ENCODE measurements around the gene YBX1.

The YBX1 gene

DNA sequence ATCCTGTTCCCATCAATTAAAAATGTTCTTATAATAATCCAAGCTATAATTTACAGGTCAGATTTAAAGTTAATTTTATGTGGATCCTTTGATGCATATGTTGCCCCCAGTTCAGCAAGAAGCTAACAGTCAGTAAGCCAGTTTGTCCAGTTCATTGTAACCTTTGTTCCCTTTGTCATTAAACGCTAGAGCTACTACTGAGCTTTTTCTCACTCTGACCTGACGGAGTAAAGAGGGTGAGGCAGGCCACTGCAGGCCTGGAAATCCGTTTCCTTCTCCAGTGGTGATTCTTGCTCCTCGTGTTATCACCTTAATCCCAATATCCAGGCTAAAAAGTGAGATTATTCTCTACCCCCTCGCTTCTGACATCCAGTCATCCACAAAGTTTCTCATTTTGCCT is 10.2 kb downstream of the YBX1 start:
- H3K79me2 ChIP-seq (ENCODE audit: insufficient read depth, low read depth) = peaks cover 100% of the 10 kb centered on the region
- no peak overlapping the region for H3K4me3 ChIP-seq (IDR thresholded peaks at IDR 0.05; ENCODE audit: insufficient read depth, low read depth, low read length)
- H3K4me2 ChIP-seq = no peak overlapping the region
- H3K4me1 ChIP-seq (ENCODE audit: low read depth, poor library complexity, severe bottlenecking) = peaks cover 47% of the 10 kb centered on the region
- H3K9ac ChIP-seq = no peak overlapping the region
- TF ChIP-seq CTCF (conservative IDR thresholded peaks at IDR 0.05; ENCODE audit: low read depth, low read length) = no peak
- no peak overlapping the region for H2AFZ ChIP-seq (ENCODE audit: low read depth)
- peaks cover 85% of the 10 kb centered on the region for H4K20me1 ChIP-seq (ENCODE audit: insufficient read depth)
- H3K27ac ChIP-seq = no peak overlapping the region
- H3K36me3 ChIP-seq (ENCODE audit: insufficient read depth) = peaks cover 41% of the 10 kb centered on the region; the same call in 1 of the 2 replicates
- no peaks in the 10 kb centered on the region for H3K27me3 ChIP-seq (ENCODE audit: insufficient read depth, low read depth)

DNA sequence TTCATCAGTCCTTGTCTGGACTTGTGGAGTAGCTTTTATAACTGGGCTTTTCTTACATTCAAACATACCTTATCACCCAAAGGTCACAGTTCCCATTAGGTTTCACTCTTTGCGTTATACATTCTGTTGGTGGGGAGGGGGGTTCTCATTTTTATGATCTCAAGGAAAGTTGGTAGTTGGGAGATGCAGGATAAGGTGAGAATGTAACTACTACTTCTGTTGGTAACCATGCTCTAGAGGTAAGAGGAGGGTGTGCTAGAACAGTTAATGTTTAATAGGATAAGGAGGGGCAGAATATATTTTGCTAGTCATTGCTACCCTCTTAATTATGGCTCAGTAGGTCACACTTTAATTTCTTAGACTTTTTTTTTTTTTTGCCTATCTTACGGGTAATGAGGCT is 10.7 kb downstream of the YBX1 start:
- H3K27ac ChIP-seq = no peak overlapping the region

GRCh38 chr1:42698081-42698813 is 16.0 kb downstream of the YBX1 start:
- H3K79me2 ChIP-seq (ENCODE audit: insufficient read depth, low read depth) = peaks cover 71% of the 10 kb centered on the region
- H4K20me1 ChIP-seq (ENCODE audit: insufficient read depth) = peaks cover 27% of the 10 kb centered on the region
- no peak overlapping the region for H3K27ac ChIP-seq
- no peaks in the 10 kb centered on the region for H3K4me1 ChIP-seq (ENCODE audit: low read depth, poor library complexity, severe bottlenecking)
- TF ChIP-seq CTCF (conservative IDR thresholded peaks at IDR 0.05; ENCODE audit: low read depth, low read length) = no peak
- H3K36me3 ChIP-seq (ENCODE audit: insufficient read depth) = peaks cover 57% of the 10 kb centered on the region; the same call in 1 of the 2 replicates
- no peak overlapping the region for H3K4me3 ChIP-seq (IDR thresholded peaks at IDR 0.05; ENCODE audit: insufficient read depth, low read depth, low read length)
- no peak overlapping the region for H2AFZ ChIP-seq (ENCODE audit: low read depth)
- no peaks in the 10 kb centered on the region for H3K27me3 ChIP-seq (ENCODE audit: insufficient read depth, low read depth)
- no peak overlapping the region for H3K9ac ChIP-seq
- H3K4me2 ChIP-seq = no peak overlapping the region

More for the DNA sequence above, 10.7 kb downstream of the YBX1 start:
- Histone ChIP-seq H3K79me2 (ENCODE audit: insufficient read depth, low read depth) (peaks cover 100% of the 10 kb centered on the region), H3K4me3 (IDR thresholded peaks at IDR 0.05; ENCODE audit: insufficient read depth, low read depth, low read length) (no peak overlapping the region), H3K4me1 (ENCODE audit: low read depth, poor library complexity, severe bottlenecking) (peaks cover 42% of the 10 kb centered on the region), H3K36me3 (ENCODE audit: insufficient read depth) (peaks cover 45% of the 10 kb centered on the region; the same call in 1 of the 2 replicates), H2AFZ (ENCODE audit: low read depth) (no peak overlapping the region), H3K27me3 (ENCODE audit: insufficient read depth, low read depth) (no peaks in the 10 kb centered on the region), H3K9ac (no peak overlapping the region), H3K4me2 (no peak overlapping the region), H4K20me1 (ENCODE audit: insufficient read depth) (peaks cover 80% of the 10 kb centered on the region)
- TF ChIP-seq CTCF (conservative IDR thresholded peaks at IDR 0.05; ENCODE audit: low read depth, low read length) = no peak

DNA sequence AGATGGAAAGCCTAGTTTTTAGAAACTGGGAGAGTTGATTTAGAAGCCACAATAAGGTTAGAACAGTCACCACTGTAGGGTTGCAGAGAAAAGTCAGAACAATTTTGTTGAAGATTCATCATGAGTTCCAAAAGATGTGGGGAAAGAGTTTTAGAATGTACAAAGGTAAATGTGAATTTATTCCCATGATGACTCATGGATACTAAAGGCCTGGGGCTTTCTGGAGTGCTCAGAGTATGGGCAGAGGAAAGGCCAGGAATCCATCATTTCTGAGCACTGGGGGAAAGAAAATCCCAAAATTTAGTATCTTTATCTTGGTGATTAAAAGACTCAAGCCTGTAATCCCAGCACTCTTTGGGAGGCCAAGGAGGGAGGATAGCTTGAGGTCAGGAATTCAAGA is 17.8 kb downstream of the YBX1 start:
- Histone ChIP-seq H3K4me1 (ENCODE audit: low read depth, poor library complexity, severe bottlenecking) (no peaks in the 10 kb centered on the region), H2AFZ (ENCODE audit: low read depth) (no peak overlapping the region), H3K27me3 (ENCODE audit: insufficient read depth, low read depth) (no peaks in the 10 kb centered on the region), H3K9ac (no peak overlapping the region), H4K20me1 (ENCODE audit: insufficient read depth) (peaks cover 15% of the 10 kb centered on the region), H3K36me3 (ENCODE audit: insufficient read depth) (peaks cover 63% of the 10 kb centered on the region; the same call in 1 of the 2 replicates), H3K27ac (no peak overlapping the region), H3K4me2 (no peak overlapping the region), H3K79me2 (ENCODE audit: insufficient read depth, low read depth) (peaks cover 53% of the 10 kb centered on the region), H3K4me3 (IDR thresholded peaks at IDR 0.05; ENCODE audit: insufficient read depth, low read depth, low read length) (no peak overlapping the region)
- TF ChIP-seq CTCF (conservative IDR thresholded peaks at IDR 0.05; ENCODE audit: low read depth, low read length) = no peak

All from KMS-11 (cell line).